H1 (cell line): ENCODE measurements around the gene ASTN2. TPM values are rescaled to one million over a fixed set of nuclear protein-coding genes. Genes with fewer than 3 reads are reported as not detected.

Source experiments
- CTCF ChIA-PET: fragments of 300-600 bp; sonication (Branson Sonifier 250); formaldehyde crosslinking; loops from one replicate; lab custom pipeline; 2021; ENCODE audit not compliant: partially characterized antibody; lab: Charles Lee
- POLR2A ChIA-PET: fragments of 300-600 bp; sonication (Branson Sonifier 250); formaldehyde crosslinking; loops from one replicate; lab custom pipeline; 2021; ENCODE audit warnings: inconsistent platforms; ENCODE audit not compliant: partially characterized antibody; lab: Charles Lee
- DNase-seq, 2 experiments: peaks; one replicate each; pipeline versions ENCODE4 v3.0.0 to v3.0.0-alpha.2; 2010 to 2022; ENCODE audit warnings: low spot score in 2 of 2, low read depth in 1 of 2, mixed read lengths in 1 of 2
- FAIRE-seq: peaks from 2 replicates; lab custom pipeline; 2011; peaks lifted over from hg19 to GRCh38; lab: Jason Lieb, UNC
- H2AFZ ChIP-seq: 2 replicates; pipeline ENCODE4 v1.8.1; 2012; ENCODE audit warnings: low read length, inconsistent platforms
- H2AK5ac ChIP-seq: 2 replicates; pipeline ENCODE4 v1.6.1; 2013; ENCODE audit warnings: low read depth, low read length
- H2BK120ac ChIP-seq: replicated peaks from 2 replicates; pipeline ENCODE3; 2013; ENCODE audit warnings: low read depth, low read length, inconsistent platforms
- H2BK12ac ChIP-seq: 2 replicates; pipeline ENCODE4 v1.6.1; 2013; ENCODE audit warnings: low read depth, low read length
- H2BK15ac ChIP-seq: 2 replicates; pipeline ENCODE4 v1.6.1; 2013; ENCODE audit warnings: low read length
- H2BK20ac ChIP-seq: 2 replicates; pipeline ENCODE4 v1.6.1; 2013; ENCODE audit warnings: low read length
- H2BK5ac ChIP-seq: 2 replicates; pipeline ENCODE4 v1.6.1; 2013; ENCODE audit warnings: low read depth, low read length
- H3K14ac ChIP-seq: 2 replicates; pipeline ENCODE4 v1.6.1; 2013; ENCODE audit warnings: inconsistent platforms; ENCODE audit not compliant: insufficient read length
- H3K18ac ChIP-seq: 2 replicates; pipeline ENCODE4 v1.6.1; 2013; ENCODE audit warnings: low read length; ENCODE audit errors: extremely low read depth
- H3K23ac ChIP-seq: 2 replicates; pipeline ENCODE4 v1.6.1; 2013; ENCODE audit warnings: inconsistent platforms; ENCODE audit not compliant: insufficient read length
- H3K23me2 ChIP-seq: 2 replicates; pipeline ENCODE4 v1.6.1; 2013; ENCODE audit warnings: low read depth, low read length
- H3K27ac ChIP-seq: 2 replicates; pipeline ENCODE4 v1.6.1; 2011; ENCODE audit warnings: low read depth, low read length, inconsistent platforms
- H3K27me3 ChIP-seq, 4 experiments: replicated peaks in 1 of 4; 1 replicate in 1 of 4; 2 replicates in 3 of 4; pipeline versions ENCODE4 v1.6.1 to v1.8.1; 2011 to 2013; ENCODE audit warnings: low read length in 3 of 4, mild to moderate bottlenecking in 3 of 4, inconsistent platforms in 2 of 4, mixed read lengths in 2 of 4, moderate library complexity in 1 of 4; ENCODE audit not compliant: control insufficient read depth in 3 of 4, insufficient read depth in 3 of 4; ENCODE audit errors: extremely low read depth in 1 of 4
- H3K36me3 ChIP-seq, 4 experiments: 2 replicates each; pipeline versions ENCODE4 v1.6.1 to v1.8.1; 2011 to 2013; ENCODE audit warnings: mild to moderate bottlenecking in 4 of 4, low read length in 3 of 4, moderate library complexity in 2 of 4, control low read depth in 1 of 4, inconsistent platforms in 1 of 4; ENCODE audit not compliant: insufficient read depth in 4 of 4, control insufficient read depth in 2 of 4
- H3K4ac ChIP-seq: replicated peaks from 2 replicates; pipeline ENCODE3; 2013; ENCODE audit warnings: low read length, low read depth, mixed read lengths, inconsistent platforms; ENCODE audit not compliant: insufficient read length
- H3K4me1 ChIP-seq, 4 experiments: replicated peaks in 1 of 4; 1 replicate in 1 of 4; 2 replicates in 3 of 4; pipeline versions ENCODE4 v1.6.1 to v1.8.1; 2011 to 2013; ENCODE audit warnings: low read length in 3 of 4, inconsistent platforms in 2 of 4, mixed read lengths in 1 of 4; ENCODE audit not compliant: insufficient read depth in 4 of 4, control insufficient read depth in 3 of 4
- H3K4me2 ChIP-seq, 2 experiments: 2 replicates each; pipeline versions ENCODE4 v1.6.1 to v1.8.1; 2011 to 2013; ENCODE audit warnings: low read depth in 2 of 2, low read length in 2 of 2, control low read depth in 1 of 2, inconsistent platforms in 1 of 2, mild to moderate bottlenecking in 1 of 2; ENCODE audit not compliant: insufficient read depth in 1 of 2
- H3K4me3 ChIP-seq, 4 experiments: fragments of 200-600, 300-600 bp in 1 of 4; sonication (generic), shearing (Covaris generic), sonication (Bioruptor Twin) in 1 of 4; 2 replicates each; pipeline versions ENCODE4 v1.5.1 to v1.8.1; 2011 to 2016; ENCODE audit warnings: low read length in 4 of 4, low read depth in 3 of 4, control low read depth in 2 of 4, inconsistent platforms in 2 of 4, mild to moderate bottlenecking in 2 of 4, mixed read lengths in 1 of 4, moderate library complexity in 1 of 4; ENCODE audit not compliant: insufficient read depth in 2 of 4; ENCODE audit errors: extremely low read depth in 1 of 4
- H3K56ac ChIP-seq: replicated peaks from 2 replicates; pipeline ENCODE3; 2013; ENCODE audit warnings: low read depth, mild to moderate bottlenecking, mixed read lengths, low read length, inconsistent platforms; ENCODE audit not compliant: insufficient read length
- H3K79me1 ChIP-seq: 2 replicates; pipeline ENCODE4 v1.6.1; 2013; ENCODE audit warnings: low read depth, low read length, control low read depth
- H3K79me2 ChIP-seq, 2 experiments: 2 replicates each; pipeline versions ENCODE4 v1.6.1 to v1.8.1; 2012 to 2013; ENCODE audit warnings: low read length in 2 of 2, mild to moderate bottlenecking in 2 of 2, inconsistent platforms in 1 of 2; ENCODE audit not compliant: insufficient read depth in 2 of 2, control insufficient read depth in 1 of 2
- H3K9ac ChIP-seq, 4 experiments: replicated peaks in 1 of 4; 1 replicate in 1 of 4; 2 replicates in 3 of 4; pipeline versions ENCODE4 v1.6.1 to v1.8.1; 2011 to 2013; ENCODE audit warnings: low read depth in 3 of 4, low read length in 3 of 4, control low read depth in 2 of 4, mild to moderate bottlenecking in 2 of 4, moderate library complexity in 2 of 4, inconsistent platforms in 1 of 4; ENCODE audit errors: extremely low read depth in 1 of 4
- H3K9me3 ChIP-seq, 2 experiments: 2 replicates each; pipeline versions ENCODE4 v1.6.1 to v1.8.1; 2012 to 2013; ENCODE audit warnings: mild to moderate bottlenecking in 2 of 2, moderate library complexity in 2 of 2, control low read depth in 1 of 2, inconsistent platforms in 1 of 2, low read depth in 1 of 2, low read length in 1 of 2, mixed read lengths in 1 of 2; ENCODE audit not compliant: insufficient read depth in 2 of 2
- H4K20me1 ChIP-seq, 2 experiments: replicated peaks in 1 of 2; 2 replicates each; pipeline versions ENCODE3 to v1.8.1; 2011 to 2013; ENCODE audit warnings: inconsistent platforms in 2 of 2, low read length in 2 of 2, mild to moderate bottlenecking in 1 of 2; ENCODE audit not compliant: insufficient read depth in 2 of 2, control insufficient read depth in 1 of 2
- H4K5ac ChIP-seq: 2 replicates; pipeline ENCODE4 v1.6.1; 2013; ENCODE audit warnings: low read length, low read depth, mixed read lengths, inconsistent platforms; ENCODE audit not compliant: insufficient read length
- H4K8ac ChIP-seq: 2 replicates; pipeline ENCODE4 v1.8.0; 2013; ENCODE audit warnings: mild to moderate bottlenecking, moderate library complexity, low read length, inconsistent platforms; ENCODE audit not compliant: insufficient read depth; ENCODE audit errors: extremely low read depth
- H4K91ac ChIP-seq: replicated peaks from 2 replicates; pipeline ENCODE3; 2013; ENCODE audit warnings: low read length, mixed read lengths, inconsistent platforms; ENCODE audit not compliant: insufficient read length
- CTBP2 ChIP-seq: IDR thresholded peaks from 2 replicates; pipeline ENCODE4 v1.7.0; 2011; ENCODE audit warnings: borderline replicate concordance, mild to moderate bottlenecking, moderate library complexity, mixed read lengths, low read length; ENCODE audit not compliant: insufficient read depth, insufficient read length
- GABPA ChIP-seq: IDR thresholded peaks from 2 replicates; pipeline ENCODE4 v1.6.1; 2011; ENCODE audit warnings: mild to moderate bottlenecking, low read length, moderate library complexity, borderline replicate concordance; ENCODE audit not compliant: insufficient read depth
- HDAC6 ChIP-seq: IDR thresholded peaks from one replicate; pipeline ENCODE4 v1.7.1; 2012; ENCODE audit warnings: low read depth, mild to moderate bottlenecking, inconsistent platforms, low read length, moderate library complexity
- MAFK ChIP-seq: IDR thresholded peaks from 2 replicates; pipeline ENCODE4 v1.6.1; 2012; ENCODE audit warnings: low read depth, mild to moderate bottlenecking, improper control_type of control experiment, low read length
- RNF2 ChIP-seq: fragments of 200-900, 300-1000 bp; sonication (generic); IDR thresholded peaks from 2 replicates; pipeline ENCODE4 v1.7.1; 2016; ENCODE audit warnings: borderline replicate concordance, low read depth, mild to moderate bottlenecking, antibody characterized with exemption, low read length; ENCODE audit not compliant: poor library complexity, severe bottlenecking; ENCODE audit errors: missing control alignments
- SIN3A ChIP-seq, 2 experiments: IDR thresholded peaks in 1 of 2; conservative IDR thresholded peaks in 1 of 2; 2 replicates each; pipeline ENCODE4 v1.6.1; 2011 to 2012; ENCODE audit warnings: low read length in 2 of 2, improper control_type of control experiment in 1 of 2, low read depth in 1 of 2, mild to moderate bottlenecking in 1 of 2
- ZNF274 ChIP-seq: IDR thresholded peaks from 2 replicates; pipeline ENCODE4 v1.7.0; 2012; ENCODE audit warnings: low read length, borderline replicate concordance; ENCODE audit errors: extremely low read depth
- WGBS, 2 experiments: shearing (Covaris generic) in 1 of 2; methylation state at CpG; one replicate each; pipeline versions ENCODE4 v1.1.6 to v1.1.7; 2013 to 2015; ENCODE audit warnings: low lambda C conversion rate in 2 of 2, mixed read lengths in 2 of 2, inconsistent platforms in 1 of 2, low coverage in 1 of 2, missing lambda C conversion rate in 1 of 2; ENCODE audit not compliant: insufficient replicate concordance in 2 of 2, insufficient coverage in 1 of 2, insufficient read length in 1 of 2; ENCODE audit errors: extremely low coverage in 1 of 2, missing lambda C conversion rate in 1 of 2; 5-methylcytosine and 5-hydroxymethylcytosine counted together
- polyA plus RNA-seq, 7 experiments: library from polyadenylated mRNA; depleted of rRNA in 3 of 7; stranded (reverse) in 5 of 7; unstranded in 2 of 7; fragments of >200 nt in 5 of 7; fragments of 200-250 nt in 2 of 7; gene quantifications; 1 replicate in 5 of 7; 2 replicates in 1 of 7; 4 replicates in 1 of 7; pipeline versions ENCODE4 v1.2.1 to v1.2.3, GENCODE V29; 2011 to 2013; ENCODE audit warnings: missing spikeins in 2 of 7, mixed read lengths in 2 of 7
- total RNA-seq: library from RNA; stranded (reverse); fragmentation: NEBNext Ultra II Directional; extraction: Animal tissue kit (Norgen Biotek cat#: 25700); gene quantifications from 2 replicates; pipeline ENCODE4 v1.2.1, GENCODE V29; 2021

The ASTN2 gene
- total and polyA plus RNA-seq, 2 of the 8 experiments (the other 6 are each of a cell fraction or from before 2014, with no cell fraction given): 8.2 to 13.7 TPM

DNA sequence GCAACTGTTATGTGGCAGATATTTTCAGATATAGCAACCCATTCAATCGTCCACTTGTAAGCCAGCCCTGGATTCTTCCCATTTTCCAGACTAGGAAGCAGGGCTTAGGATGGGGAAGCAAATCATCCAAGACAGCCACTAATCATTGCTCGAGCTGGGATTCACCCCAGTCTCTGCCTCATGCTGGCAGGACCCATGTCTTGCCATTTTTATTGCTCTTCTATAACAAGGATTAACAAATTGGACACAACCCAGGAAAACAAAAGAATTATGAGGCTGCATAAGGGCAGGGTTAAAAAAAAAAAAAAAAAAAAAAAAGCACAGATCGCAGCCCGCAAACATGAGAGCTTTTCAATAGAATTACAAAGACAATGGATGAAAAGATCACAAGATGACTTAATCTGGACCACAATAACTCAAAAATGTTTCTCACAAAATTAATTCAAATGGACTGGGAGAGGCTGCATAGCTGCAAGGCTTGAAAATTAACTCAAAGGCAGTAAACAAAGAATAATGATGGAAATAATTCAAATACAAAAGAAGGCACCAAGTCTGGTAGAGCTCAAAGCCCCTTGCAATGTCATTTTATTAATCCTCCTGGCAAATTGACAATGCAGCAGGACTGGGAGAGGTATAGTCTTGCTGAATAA, 40.7 kb downstream of the ASTN2 start:
- no peak overlapping the region for H2BK12ac ChIP-seq
- FAIRE-seq: no peak
- DNase-seq: no peak
- no peak overlapping the region for H3K4ac ChIP-seq
- no peak overlapping the region for H2AK5ac ChIP-seq
- H3K4me1 ChIP-seq: peaks cover 5 to 15% (median 10%) of the 10 kb centered on the region in 4 experiments; a peak in 5 of 7 replicates
- no peak overlapping the region for H3K4me2 ChIP-seq
- no peak overlapping the region for H3K18ac ChIP-seq
- ChIA-PET CTCF (interaction anchor here (1.2 to 4.4 kb wide), 3 partner anchors 19 to 127 kb away, joined by 3 to 42 read pairs (median 17); no protein-coding TSS in a partner anchor), POLR2A (no interaction called here)
- H2BK120ac ChIP-seq: no peak overlapping the region
- no peak overlapping the region for H2AFZ ChIP-seq
- H3K9ac ChIP-seq: no peak overlapping the region
- H2BK5ac ChIP-seq: no peak overlapping the region
- no peaks in the 10 kb centered on the region for H3K79me1 ChIP-seq
- H3K56ac ChIP-seq: no peak overlapping the region
- H2BK20ac ChIP-seq: no peak overlapping the region
- H3K36me3 ChIP-seq: no peaks in the 10 kb centered on the region
- H3K23me2 ChIP-seq: no peaks in the 10 kb centered on the region
- no peak overlapping the region for H3K27ac ChIP-seq
- H3K23ac ChIP-seq: no peak overlapping the region
- H3K79me2 ChIP-seq: no peaks in the 10 kb centered on the region
- H3K4me3 ChIP-seq: no peak overlapping the region
- H2BK15ac ChIP-seq: no peak overlapping the region
- no peaks in the 10 kb centered on the region for H3K9me3 ChIP-seq
- WGBS, 2 experiments: 71% methylated on average over 4 of the region's 4 CpGs; no CpG with 5 or more reads in 1 of the 2 experiments
- no peaks in the 10 kb centered on the region for H4K20me1 ChIP-seq
- TF ChIP-seq CTBP2 (no peak), HDAC6 (no peak), SIN3A (conservative IDR thresholded peaks at IDR 0.05 in 1 of 2, IDR thresholded peaks at IDR 0.05 in 1 of 2; ENCODE audit: low read depth in 1 of 2, low read length in 2 of 2) (no peak), ZNF274 (no peak), RNF2 (no peak), MAFK (no peak), GABPA (no peak)
- no peak overlapping the region for H4K5ac ChIP-seq
- no peak overlapping the region for H4K91ac ChIP-seq
- no peak overlapping the region for H3K14ac ChIP-seq
- no peak overlapping the region for H4K8ac ChIP-seq
- H3K27me3 ChIP-seq: no peaks in the 10 kb centered on the region
